HepG2 (cell line): Measurements from ENCODE around the gene ZNF562. TPM values are rescaled to one million over a fixed set of nuclear protein-coding genes. Genes with fewer than 3 reads are reported as not detected.

Experiments
- HDAC2 ChIP-seq: sonication (generic); formaldehyde crosslinking; IDR thresholded peaks from 2 replicates; pipeline ENCODE4 v1.4.0; 2020; ENCODE audit warnings: missing genetic modification reagents
- SKI ChIP-seq: fragments of 450-650 bp; IDR thresholded peaks from one replicate; pipeline ENCODE4 v1.6.1; 2018; ENCODE audit warnings: mild to moderate bottlenecking; ENCODE audit not compliant: partially characterized antibody
- TGIF2 ChIP-seq: IDR thresholded peaks from 2 replicates; pipeline ENCODE4 v1.6.1; 2016; ENCODE audit warnings: control low read depth, missing compliant biosample characterization
- ZBTB3 ChIP-seq: sonication (generic); formaldehyde crosslinking; IDR thresholded peaks from 2 replicates; pipeline ENCODE4 v1.4.0; 2020; ENCODE audit warnings: low read depth, mild to moderate bottlenecking, moderate library complexity, missing genetic modification reagents, borderline replicate concordance
- ZBTB40 ChIP-seq, 2 experiments: fragments of 450-650 bp in 1 of 2; sonication (generic) in 1 of 2; formaldehyde crosslinking in 1 of 2; IDR thresholded peaks; 2 replicates each; pipeline versions ENCODE4 v1.6.1 to v1.8.0; 2016 to 2022; ENCODE audit warnings: antibody characterized with exemption in 1 of 2, mild to moderate bottlenecking in 1 of 2, missing genetic modification reagents in 1 of 2
- ZNF234 ChIP-seq: sonication (generic); formaldehyde crosslinking; conservative IDR thresholded peaks from 2 replicates; pipeline ENCODE4 v1.5.1; 2020; ENCODE audit warnings: mild to moderate bottlenecking, missing genetic modification reagents
- ZNF556 ChIP-seq: sonication (generic); formaldehyde crosslinking; IDR thresholded peaks from 2 replicates; pipeline ENCODE4 v1.4.0; 2020; ENCODE audit warnings: mild to moderate bottlenecking, missing genetic modification reagents, borderline replicate concordance
- ZNF569 ChIP-seq: sonication (generic); formaldehyde crosslinking; IDR thresholded peaks from 2 replicates; pipeline ENCODE4 v1.5.0; 2020; ENCODE audit warnings: mild to moderate bottlenecking, missing genetic modification reagents, moderate library complexity, borderline replicate concordance
- ZNF720 ChIP-seq: sonication (generic); formaldehyde crosslinking; IDR thresholded peaks from 2 replicates; pipeline ENCODE4 v1.4.0; 2020; ENCODE audit warnings: missing genetic modification reagents
- ZNF766 ChIP-seq: sonication (generic); formaldehyde crosslinking; IDR thresholded peaks from 2 replicates; pipeline ENCODE4 v1.5.0; 2020; ENCODE audit warnings: missing genetic modification reagents, borderline replicate concordance
- polyA plus RNA-seq, 8 experiments: library from polyadenylated mRNA; depleted of rRNA in 3 of 8; stranded (reverse) in 7 of 8; unstranded in 1 of 8; fragments of >200 nt; fragmentation: Illumina TruSeq in 4 of 8; extraction: Trizol in 4 of 8; gene quantifications; 2 replicates each; pipeline versions ENCODE4 v1.2.1 to v1.2.3, GENCODE V29; 2011 to 2016; ENCODE audit warnings: low read depth in 4 of 8, missing spikeins in 1 of 8, mixed read lengths in 1 of 8; ENCODE audit not compliant: insufficient read depth in 1 of 8
- total RNA-seq, 5 experiments: library from RNA; depleted of rRNA; stranded (reverse); fragments of >200 nt; fragmentation: Illumina TruSeq; extraction: Trizol; gene quantifications; 2 replicates each; pipeline ENCODE4 v1.2.3, GENCODE V29; 2016; ENCODE audit warnings: low read depth in 1 of 5
- TF ChIP-seq, protein P1 (sequence below): IDR thresholded peaks from 2 replicates; pipeline ENCODE4 v1.6.1; 2016; ENCODE audit warnings: low read depth, missing genetic modification reagents, missing compliant biosample characterization

ZNF562 gene
- total and polyA plus RNA-seq, 2 of the 13 experiments (the other 11 are each of a cell fraction or from before 2014, with no cell fraction given) = 13.1 to 32.7 TPM

GRCh38 chr19:9674663-9675357 is at the start of gene ZNF562 (continued):
- TF ChIP-seq, protein P1, sequence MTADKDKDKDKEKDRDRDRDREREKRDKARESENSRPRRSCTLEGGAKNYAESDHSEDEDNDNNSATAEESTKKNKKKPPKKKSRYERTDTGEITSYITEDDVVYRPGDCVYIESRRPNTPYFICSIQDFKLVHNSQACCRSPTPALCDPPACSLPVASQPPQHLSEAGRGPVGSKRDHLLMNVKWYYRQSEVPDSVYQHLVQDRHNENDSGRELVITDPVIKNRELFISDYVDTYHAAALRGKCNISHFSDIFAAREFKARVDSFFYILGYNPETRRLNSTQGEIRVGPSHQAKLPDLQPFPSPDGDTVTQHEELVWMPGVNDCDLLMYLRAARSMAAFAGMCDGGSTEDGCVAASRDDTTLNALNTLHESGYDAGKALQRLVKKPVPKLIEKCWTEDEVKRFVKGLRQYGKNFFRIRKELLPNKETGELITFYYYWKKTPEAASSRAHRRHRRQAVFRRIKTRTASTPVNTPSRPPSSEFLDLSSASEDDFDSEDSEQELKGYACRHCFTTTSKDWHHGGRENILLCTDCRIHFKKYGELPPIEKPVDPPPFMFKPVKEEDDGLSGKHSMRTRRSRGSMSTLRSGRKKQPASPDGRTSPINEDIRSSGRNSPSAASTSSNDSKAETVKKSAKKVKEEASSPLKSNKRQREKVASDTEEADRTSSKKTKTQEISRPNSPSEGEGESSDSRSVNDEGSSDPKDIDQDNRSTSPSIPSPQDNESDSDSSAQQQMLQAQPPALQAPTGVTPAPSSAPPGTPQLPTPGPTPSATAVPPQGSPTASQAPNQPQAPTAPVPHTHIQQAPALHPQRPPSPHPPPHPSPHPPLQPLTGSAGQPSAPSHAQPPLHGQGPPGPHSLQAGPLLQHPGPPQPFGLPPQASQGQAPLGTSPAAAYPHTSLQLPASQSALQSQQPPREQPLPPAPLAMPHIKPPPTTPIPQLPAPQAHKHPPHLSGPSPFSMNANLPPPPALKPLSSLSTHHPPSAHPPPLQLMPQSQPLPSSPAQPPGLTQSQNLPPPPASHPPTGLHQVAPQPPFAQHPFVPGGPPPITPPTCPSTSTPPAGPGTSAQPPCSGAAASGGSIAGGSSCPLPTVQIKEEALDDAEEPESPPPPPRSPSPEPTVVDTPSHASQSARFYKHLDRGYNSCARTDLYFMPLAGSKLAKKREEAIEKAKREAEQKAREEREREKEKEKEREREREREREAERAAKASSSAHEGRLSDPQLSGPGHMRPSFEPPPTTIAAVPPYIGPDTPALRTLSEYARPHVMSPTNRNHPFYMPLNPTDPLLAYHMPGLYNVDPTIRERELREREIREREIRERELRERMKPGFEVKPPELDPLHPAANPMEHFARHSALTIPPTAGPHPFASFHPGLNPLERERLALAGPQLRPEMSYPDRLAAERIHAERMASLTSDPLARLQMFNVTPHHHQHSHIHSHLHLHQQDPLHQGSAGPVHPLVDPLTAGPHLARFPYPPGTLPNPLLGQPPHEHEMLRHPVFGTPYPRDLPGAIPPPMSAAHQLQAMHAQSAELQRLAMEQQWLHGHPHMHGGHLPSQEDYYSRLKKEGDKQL (CRISPR knock-in tag) = no peak
- TF ChIP-seq ZBTB40 (IDR thresholded peaks at IDR 0.05) = peak; percentile 45
- TF ChIP-seq ZBTB40 (CRISPR knock-in tag; IDR thresholded peaks at IDR 0.05) = peak; percentile 67
- peak; percentile 68 for TF ChIP-seq HDAC2 (CRISPR knock-in tag)
- TF ChIP-seq SKI = no peak
- TF ChIP-seq ZNF556 (CRISPR knock-in tag) = peak; percentile 91; the same call in 1 of the 2 replicates
- TF ChIP-seq ZNF569 (CRISPR knock-in tag) = no peak
- TF ChIP-seq ZNF766 (CRISPR knock-in tag) = no peak
- 0 out of 2 replicates have a peak, but pooled peaks have one; percentile 43 for TF ChIP-seq ZBTB3 (CRISPR knock-in tag)
- TF ChIP-seq ZNF720 (CRISPR knock-in tag) = no peak
- peak; percentile 84 for TF ChIP-seq TGIF2
- TF ChIP-seq ZNF234 (CRISPR knock-in tag) = no peak
